ENCODE measurements around the gene C1orf159. TPM values are rescaled to one million over a fixed set of nuclear protein-coding genes. Genes with fewer than 3 reads are reported as not detected.
A peak's percentile ranks its signal among the peaks of the same experiment; 100 is the strongest.

The C1orf159 gene
- total RNA-seq, 1 donor from 2014 or later = 18.6 TPM

DNA sequence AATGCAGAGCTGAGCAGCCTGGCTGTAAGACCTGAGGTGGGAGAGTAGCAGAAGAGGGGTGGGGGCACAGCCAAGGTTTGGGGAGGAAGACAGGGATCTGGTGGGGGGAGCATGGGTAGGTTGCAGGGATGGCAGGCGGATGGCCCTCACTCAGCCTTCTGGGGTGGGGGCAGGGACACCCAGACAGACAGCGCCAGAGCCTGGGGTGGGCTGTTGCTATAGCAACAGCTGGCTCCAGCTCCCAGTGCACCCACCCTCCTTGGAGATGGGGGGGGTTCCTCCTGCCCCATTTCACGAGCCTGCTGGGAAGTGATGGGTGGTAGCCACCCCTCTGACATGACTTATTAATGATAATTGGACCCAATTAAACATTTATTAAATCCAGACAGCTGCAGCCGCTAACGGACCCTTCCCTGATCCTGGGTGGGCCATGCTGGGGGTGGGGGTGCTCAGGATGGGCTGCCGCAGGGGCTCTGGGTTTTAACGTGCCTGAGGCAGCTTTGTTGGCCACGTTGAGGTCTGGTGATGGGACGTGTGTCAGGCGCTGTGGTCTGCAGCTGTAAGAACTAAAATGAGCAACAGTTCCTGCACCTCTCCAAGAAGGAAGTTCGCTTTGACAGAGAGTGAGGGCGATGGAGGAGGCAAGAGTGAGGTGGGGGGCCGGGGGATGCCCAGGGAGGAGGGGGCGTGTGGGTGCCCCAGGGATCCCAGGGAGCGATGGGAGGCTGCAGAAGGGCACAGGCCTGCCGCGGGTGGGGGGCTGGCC is 76.6 kb downstream of the C1orf159 start:
- no peak for DNase-seq (ENCODE audit: low spot score)

GRCh38 chr1:1038694-1039093 is 77.2 kb downstream of the C1orf159 start:
- DNase-seq (ENCODE audit: low spot score) = no peak

GRCh38 chr1:1037366-1038327 is 78.2 kb downstream of the C1orf159 start:
- DNase-seq (ENCODE audit: low spot score) = peak; percentile 46

DNA sequence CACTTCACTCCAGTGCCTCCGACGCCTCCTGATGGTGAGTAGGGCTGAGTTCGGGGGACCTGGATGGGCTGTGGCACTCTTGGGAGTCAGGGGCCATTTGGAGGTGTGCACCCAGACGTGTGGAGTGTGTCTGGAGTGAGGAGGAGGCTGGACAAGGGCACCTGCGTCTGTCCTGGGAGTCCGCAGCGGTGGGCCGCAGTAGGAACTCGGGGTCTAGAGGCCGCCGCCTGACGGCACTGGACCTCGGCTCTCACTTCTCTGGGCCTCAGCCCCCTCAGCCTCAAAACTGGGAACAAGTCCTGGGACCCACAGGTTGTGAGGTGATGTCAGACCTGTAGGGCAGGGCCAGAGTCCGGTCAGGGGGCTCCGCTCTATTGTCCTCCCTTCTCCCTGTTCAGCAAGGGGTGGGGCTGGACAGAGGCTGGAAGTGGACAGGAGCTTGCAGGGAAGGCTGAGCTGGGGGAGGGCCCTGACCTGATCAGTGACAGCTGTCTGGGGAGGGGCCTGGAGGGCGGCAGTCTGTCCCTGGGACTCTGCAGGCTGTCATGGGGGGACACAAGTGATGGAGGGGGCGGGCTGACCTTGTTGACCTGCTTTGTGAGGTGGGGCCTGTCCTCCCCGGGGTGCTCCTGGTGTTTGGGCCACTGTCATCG is 80.5 kb downstream of the C1orf159 start:
- no peak for DNase-seq (ENCODE audit: low spot score)

- DNase-seq (ENCODE audit: low spot score) = no peak
Measured at GRCh38 chr1:1034439-1034781, 81.5 kb downstream of the C1orf159 start.

DNA sequence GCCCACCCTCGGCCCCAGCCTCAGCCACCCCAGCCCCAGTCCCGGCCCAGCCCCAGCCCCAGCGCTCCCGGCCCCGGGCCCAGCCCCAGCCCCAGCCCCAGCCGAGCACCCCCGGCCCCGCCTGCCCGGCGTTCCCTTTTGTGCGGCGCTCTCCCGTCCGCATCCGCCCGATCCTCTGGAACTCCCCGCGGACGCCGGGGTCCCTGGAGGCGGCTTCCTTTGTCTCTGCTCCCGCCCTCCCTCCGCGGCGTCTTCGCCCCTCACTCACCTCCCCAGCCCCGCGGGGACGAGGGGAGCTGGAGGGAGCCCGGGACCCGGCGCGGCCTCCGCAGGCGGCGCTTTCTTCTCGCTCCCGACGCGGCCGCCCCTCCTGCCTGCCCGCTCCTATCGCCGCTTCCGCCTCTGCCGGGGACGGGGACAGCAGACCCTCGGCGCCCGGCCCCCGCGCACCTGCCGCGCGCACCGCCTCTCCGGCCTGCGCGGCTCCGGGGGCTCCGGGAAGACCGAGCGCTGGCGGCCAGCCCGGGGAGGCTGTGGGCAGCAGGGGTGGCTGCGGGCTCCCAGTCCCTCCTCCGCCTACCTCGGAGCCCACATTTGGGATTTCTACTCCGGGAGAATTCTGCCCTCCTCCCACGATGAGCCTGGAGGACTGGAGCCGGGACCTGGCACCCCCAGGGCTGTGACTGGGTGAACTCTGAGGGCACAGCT is 82.0 kb downstream of the C1orf159 start:
- DNase-seq (ENCODE audit: low spot score) = no peak

GRCh38 chr1:1033009-1033587 is 82.8 kb downstream of the C1orf159 start:
- DNase-seq (ENCODE audit: low spot score) = peak; percentile 75

GRCh38 chr1:1032424-1032823 is 83.5 kb downstream of the C1orf159 start:
- DNase-seq (ENCODE audit: low spot score) = no peak

Other genes with a start within 250 kb of the C1orf159 start
- 15.0 TPM for gene SAMD11, start 192.2 kb downstream of the C1orf159 start, total RNA-seq
- 54.1 TPM for gene NOC2L, start 156.8 kb downstream of the C1orf159 start, total RNA-seq
- gene KLHL17, start 155.5 kb downstream of the C1orf159 start, total RNA-seq = 22.5 TPM
- 1.8 TPM for gene PLEKHN1, start 149.6 kb downstream of the C1orf159 start, total RNA-seq
- gene PERM1, start 134.0 kb downstream of the C1orf159 start, total RNA-seq = 0.35 TPM
- 25.6 TPM for gene HES4, start 116.0 kb downstream of the C1orf159 start, total RNA-seq
- gene ISG15, start 102.6 kb downstream of the C1orf159 start, total RNA-seq = 41.5 TPM
- 311 TPM for gene AGRN, start 96.0 kb downstream of the C1orf159 start, total RNA-seq
- 1.0 TPM for gene RNF223, start 41.8 kb downstream of the C1orf159 start, total RNA-seq
- gene TTLL10, start 57.8 kb upstream of the C1orf159 start, total RNA-seq = 0.78 TPM
- gene TNFRSF18, start 90.5 kb upstream of the C1orf159 start, total RNA-seq = 1.1 TPM
- 2.6 TPM for gene TNFRSF4, start 98.1 kb upstream of the C1orf159 start, total RNA-seq
- gene SDF4, start 115.9 kb upstream of the C1orf159 start, total RNA-seq = 190 TPM
- gene B3GALT6, start 116.1 kb upstream of the C1orf159 start, total RNA-seq = 16.1 TPM
- gene C1QTNF12, start 130.6 kb upstream of the C1orf159 start, total RNA-seq = 4.9 TPM
- gene UBE2J2, start 157.8 kb upstream of the C1orf159 start, total RNA-seq = 68.9 TPM
- gene SCNN1D, start 164.3 kb upstream of the C1orf159 start, total RNA-seq = 7.9 TPM
- 86.6 TPM for gene ACAP3, start 191.8 kb upstream of the C1orf159 start, total RNA-seq
- 19.0 TPM for gene PUSL1, start 192.5 kb upstream of the C1orf159 start, total RNA-seq
- gene INTS11, start 208.6 kb upstream of the C1orf159 start, total RNA-seq = 121 TPM
- 36.1 TPM for gene CPTP, start 208.7 kb upstream of the C1orf159 start, total RNA-seq
- 0.40 TPM for gene TAS1R3, start 215.2 kb upstream of the C1orf159 start, total RNA-seq
- gene DVL1, start 233.3 kb upstream of the C1orf159 start, total RNA-seq = 72.7 TPM
- gene MXRA8, start 242.5 kb upstream of the C1orf159 start, total RNA-seq = 73.1 TPM